ENCODE measurements around the gene SCG3.

The SCG3 gene

DNA sequence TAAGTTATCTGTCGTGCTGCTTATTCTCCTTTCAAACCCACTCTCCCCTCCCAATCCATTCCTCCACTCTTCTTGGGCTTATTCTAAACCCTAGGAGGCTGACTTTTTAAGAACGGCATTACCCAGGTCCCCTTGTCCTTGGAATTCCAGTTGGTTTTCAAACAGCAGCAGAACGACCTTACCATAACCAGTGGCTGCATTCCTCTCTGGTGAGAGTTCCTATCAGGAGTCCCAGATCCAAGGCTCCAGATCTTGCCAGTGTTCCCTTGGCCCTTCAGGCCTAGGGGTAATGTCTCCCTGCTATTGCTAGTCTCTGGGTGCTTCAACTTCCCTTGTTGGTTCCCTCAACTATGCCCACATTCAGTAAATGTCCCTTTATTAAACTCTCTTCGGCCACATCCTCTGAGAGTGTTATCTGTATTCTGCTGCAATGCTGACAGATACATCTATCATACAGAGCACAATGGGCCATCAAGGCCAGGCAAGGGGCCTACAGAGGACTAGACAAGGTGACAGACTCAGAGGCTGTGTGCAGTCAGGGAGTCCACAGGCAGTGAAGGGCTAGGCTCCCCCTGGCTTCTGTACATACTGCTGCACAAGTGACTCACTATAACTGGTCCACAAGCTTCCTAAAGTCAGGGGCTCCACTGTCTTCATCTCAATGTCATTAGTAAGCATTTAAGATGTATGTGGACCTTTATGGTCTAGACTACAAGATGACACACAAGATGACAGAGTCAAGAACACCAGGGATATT lies 46.0 kb downstream of the SCG3 start:
- peak; percentile 4 for DNase-seq (ENCODE audit: low spot score)

DNA sequence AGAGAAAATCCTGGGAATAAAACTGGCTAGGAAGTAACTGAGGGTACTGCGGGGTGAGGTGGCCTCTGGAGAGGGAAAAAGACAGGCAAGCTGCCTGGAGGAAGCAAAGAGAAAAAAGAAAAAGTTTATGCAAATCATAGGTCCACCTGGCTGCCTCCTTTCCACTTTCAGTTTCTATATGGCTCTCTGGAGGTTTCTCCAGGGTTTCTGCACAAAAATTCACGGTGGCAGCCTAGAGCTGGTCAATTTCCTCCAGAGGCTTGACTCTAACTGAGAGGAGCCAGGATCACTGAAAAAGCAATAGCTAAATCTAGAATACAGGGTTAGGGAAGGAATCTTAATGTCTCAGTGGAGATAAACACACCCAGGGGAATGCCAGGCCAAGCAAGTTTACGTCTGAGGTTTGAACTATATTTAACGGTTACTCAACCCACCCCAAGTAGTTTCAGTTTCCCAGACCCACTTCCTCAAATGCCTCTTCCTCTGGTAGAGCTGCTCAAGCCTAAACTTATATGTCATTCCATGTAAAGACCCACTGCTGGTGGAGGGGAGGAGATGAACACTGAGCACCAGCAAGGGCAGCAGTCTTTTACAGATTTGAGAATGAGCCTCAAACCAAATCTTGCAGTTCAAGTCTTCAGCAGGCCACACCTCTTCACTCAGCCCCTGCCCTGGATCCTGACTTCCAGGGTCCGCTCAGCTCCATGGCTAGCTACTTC lies 50.4 kb downstream of the SCG3 start:
- peak; percentile 92 for DNase-seq (ENCODE audit: low spot score)

- peak; percentile 16 for DNase-seq (ENCODE audit: low spot score)
These were observed 51.3 kb downstream of the SCG3 start for GRCh38 chr15:51732646-51733045.

- DNase-seq (ENCODE audit: low spot score) = peak; percentile 72
These were observed 54.1 kb downstream of the SCG3 start for GRCh38 chr15:51735228-51736010.

DNA sequence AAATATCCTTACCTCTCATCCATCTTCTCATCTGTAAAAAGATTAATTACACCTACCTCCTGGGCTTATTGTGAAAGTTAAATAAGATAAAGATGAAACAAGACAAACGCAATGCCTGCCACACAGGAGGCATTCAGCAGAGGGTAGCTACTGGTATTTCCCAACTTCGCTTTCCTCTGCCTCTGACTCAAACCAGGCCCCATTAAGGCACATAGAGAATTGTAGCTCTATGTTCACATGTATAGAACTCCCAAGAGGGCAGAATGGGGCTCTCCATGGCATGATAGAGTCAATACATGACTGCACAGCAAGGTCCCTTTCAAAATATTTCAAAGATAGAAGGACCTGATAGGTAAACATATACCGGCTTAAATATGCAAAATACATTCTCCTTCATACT lies 54.8 kb downstream of the SCG3 start:
- DNase-seq (ENCODE audit: low spot score) = peak; percentile 43

DNA sequence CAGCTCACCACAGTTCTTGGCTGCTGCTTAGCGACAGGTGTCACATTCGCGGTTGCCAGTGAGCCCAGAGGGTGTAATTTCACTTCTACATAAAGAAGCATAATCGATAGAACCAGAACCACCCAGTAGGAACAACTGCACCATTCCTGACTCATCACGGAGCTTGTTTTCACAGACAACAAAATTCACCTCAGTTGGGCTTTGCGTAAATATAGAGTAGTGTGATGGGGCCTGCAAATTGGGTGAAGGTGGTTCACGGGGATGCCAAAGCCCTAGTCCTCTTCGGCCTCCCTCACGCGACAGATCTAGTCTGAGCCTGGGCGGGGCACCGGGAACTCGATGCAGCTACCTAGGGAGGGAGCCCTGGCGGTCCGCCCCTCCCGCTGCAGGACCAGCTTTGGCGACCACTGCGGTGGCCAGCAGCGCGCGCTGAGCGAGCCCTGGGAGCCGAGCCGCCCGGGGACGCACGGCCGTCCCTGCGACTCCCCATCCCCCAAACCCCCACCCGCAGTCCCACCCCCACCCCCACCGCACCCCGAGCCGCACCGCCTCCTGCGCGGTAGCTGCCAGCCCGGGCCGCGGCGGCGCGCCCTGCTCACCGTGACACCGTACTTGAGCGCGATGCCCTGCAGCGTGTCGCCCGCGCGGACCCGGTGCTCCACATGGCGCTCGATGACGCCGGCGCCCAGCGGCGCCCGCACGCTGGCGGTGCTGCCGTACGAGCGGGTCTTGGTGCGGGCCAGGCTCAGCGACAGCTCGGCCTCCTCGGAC lies 55.6 kb downstream of the SCG3 start:
- peak; percentile 75 for DNase-seq (ENCODE audit: low spot score)

GRCh38 chr15:51737522-51738305 lies 56.4 kb downstream of the SCG3 start, which contains the start of gene LYSMD2:
Gene LYSMD2 (minus strand): TSS chr15:51737655. CDS start chr15:51737622, 33 bp downstream.
- peak; percentile 59 for DNase-seq (ENCODE audit: low spot score)

- DNase-seq (ENCODE audit: low spot score) = no peak
These were observed 57.2 kb downstream of the SCG3 start for GRCh38 chr15:51738553-51738952.

- no peak for DNase-seq (ENCODE audit: low spot score)
These were observed 57.9 kb downstream of the SCG3 start for GRCh38 chr15:51739061-51739712.

DNA sequence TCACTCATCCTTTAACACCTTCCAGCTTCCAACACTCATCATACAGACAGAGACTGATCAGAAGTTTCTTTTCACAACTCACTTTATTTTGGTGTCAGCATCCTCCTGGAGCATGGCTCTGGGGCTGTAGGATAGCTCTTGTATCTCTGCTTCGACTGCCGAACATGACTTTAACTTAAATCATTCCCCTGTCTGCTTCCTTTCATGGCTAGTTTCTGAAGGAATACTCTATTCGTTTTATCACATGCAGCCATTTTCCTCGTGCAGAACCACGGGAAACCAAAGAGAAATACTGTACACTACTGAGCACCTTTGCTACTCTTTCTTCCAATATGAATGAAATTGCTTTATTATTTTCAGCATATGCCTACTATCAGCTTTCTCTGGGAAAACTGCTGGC lies 68.0 kb downstream of the SCG3 start:
- no peak for DNase-seq (ENCODE audit: low spot score)

DNA sequence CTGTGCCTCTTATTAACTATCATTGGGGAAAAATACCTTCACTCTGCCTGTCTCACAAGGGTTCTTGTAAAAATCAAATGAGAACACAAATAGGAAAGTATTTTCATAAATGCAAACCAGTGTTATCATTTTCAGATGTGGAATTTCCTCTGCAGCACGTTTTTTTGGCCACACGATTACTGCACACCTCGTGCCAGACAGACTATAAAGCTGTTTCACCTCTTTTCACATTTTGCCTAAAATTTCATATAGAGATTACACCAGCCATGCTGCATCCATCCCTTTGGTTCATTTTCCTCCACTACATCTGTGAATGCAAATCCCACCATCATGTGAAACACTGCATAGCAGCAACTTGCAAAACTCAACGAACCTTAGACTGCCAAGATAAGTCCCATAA lies 68.9 kb downstream of the SCG3 start:
- no peak for DNase-seq (ENCODE audit: low spot score)

DNA sequence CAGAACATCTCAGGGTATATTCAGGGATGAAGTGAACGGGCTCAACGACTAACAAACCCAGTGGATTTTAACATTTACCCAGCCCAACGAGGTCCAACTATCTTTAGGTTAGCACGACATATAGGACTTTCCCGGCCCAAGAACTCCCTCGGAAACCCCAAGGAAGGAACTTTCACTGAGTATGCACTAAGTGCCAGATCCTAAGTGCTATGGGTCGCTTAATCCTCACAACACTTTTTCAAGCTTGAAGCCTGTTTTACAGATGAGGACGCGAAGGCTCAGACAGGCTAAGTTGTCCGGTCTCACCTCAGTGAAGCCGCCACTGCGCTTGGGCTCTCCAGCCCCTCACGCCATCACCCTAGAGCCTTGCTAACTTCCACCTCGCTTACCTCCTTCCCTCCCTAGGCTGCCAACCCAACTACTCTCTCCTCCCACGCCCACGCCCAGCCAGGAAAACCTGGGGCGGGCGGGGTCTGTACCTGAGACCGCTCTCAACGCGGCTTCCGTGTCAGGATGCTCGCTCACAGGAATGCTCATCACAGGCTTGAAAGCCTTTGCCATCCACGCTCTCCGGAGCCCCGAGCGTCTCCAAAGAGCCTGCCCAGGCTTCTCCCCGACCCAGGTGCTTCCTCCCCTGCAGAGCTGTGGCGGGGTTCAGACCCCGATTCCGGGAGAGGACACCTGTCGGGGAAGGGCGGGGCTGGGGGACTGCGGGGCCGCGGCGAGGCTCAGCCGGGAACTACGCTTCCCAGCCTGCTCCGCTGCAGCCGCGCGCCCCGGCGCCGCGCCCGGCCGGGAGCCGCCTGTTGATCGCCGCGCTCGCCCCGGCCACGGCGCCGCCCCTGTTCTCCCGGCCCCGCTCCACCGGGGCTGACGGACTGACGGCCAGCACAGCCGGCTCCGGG lies 69.7 kb downstream of the SCG3 start, which contains the start of gene TMOD2:
TSS of gene TMOD2 (plus strand) at position 806 of the 905 bp plus-strand sequence. CDS start 14,845 bp downstream, outside the sequence.
- DNase-seq (ENCODE audit: low spot score) = peak; percentile 43

- peak; percentile 39 for DNase-seq (ENCODE audit: low spot score)
These were observed 70.7 kb downstream of the SCG3 start for GRCh38 chr15:51751697-51752683.

DNA sequence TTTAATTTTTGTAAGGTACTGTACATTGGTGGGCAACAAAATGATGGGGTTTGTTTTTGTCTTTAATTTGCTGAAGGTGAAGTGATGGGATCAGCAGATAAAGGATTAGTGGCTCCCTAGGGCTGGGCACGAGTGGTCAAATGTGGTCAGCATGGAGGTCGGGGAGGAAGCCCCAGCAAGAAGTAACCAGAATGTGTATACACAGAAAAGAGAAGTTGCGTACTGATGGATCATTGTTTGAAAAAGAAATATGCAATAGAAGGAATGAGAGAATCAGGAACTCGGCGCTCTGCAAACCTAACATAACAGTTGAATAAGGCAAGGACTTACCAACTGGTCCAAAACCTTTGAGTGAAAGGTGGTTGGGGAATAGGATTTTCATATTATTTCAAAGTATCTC lies 71.6 kb downstream of the SCG3 start:
- no peak for DNase-seq (ENCODE audit: low spot score)

DNA sequence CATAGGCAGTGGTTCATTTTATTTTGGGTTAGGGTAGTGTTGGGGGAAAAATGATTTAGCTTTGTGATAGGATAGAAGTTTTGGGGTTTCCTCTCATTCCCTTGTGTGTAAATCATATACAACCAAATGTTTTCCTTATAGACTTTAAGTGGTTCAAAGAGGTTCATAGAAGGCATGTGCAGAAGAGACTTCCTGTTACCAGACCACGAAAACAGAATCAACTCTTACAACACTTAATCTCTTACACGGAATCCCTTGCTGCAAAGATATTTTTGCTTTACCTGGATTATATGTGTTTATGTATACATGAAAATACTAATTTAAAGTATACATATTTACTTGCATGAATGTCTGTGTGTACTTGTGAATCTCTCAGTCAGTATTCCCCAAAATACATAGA lies 73.0 kb downstream of the SCG3 start:
- DNase-seq (ENCODE audit: low spot score) = no peak

DNA sequence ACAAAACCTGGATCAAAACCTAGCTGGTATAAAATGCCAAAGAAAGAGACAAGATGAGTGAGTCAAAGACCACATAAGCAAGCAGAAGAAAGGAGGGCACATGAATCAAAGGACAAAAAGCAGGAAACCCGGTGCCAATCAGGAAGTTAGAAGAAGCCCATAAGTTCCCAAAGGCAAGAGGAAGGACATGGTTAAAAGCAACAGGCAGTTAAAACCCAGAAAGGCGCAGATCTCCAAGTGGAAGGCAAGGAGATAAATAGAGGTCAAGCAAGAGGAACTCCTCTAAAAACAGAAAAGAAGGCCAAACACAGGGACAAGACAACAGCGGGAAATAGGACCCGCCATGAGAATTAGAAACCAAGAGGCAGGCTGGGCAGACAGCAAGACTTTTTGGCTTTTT lies 74.5 kb downstream of the SCG3 start:
- no peak for DNase-seq (ENCODE audit: low spot score)

DNA sequence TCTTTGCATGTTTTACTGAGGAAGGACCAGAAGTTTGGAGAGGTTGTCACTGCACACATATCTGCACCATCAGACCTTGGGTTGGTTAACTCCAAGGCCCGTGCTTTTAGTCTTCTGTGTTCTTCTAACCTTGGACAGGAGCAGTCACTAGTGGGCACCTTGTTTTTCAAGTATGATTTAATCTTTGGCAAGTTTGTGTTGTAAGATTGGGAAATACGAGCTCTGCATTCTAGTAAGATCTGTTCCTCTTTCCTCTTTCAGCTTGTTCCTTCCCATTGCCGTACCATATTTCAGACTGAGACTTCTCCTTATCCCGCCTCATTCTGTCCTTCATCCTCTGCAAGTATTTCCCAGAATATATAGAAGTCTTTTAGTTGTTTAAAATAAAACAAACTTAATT lies 75.2 kb downstream of the SCG3 start:
- DNase-seq (ENCODE audit: low spot score) = no peak

DNA sequence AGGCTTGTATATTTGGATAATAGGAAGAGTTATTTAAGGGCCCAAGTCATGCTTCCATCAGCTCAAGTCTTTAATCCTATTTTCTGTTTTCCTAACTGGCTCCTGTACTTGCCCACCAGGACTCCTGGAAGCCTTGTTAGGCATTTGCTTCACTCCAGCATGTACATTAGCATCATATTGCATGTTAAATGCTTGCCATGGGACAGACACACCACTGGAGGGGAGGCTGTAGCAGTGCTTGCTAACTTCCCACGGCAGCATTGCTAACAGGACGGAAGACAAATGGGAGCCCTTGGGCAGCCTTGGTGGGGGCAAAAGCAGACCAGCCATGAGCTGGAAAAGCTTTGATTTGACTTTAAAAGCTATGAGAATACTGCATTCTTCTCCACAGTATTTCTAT lies 76.1 kb downstream of the SCG3 start:
- DNase-seq (ENCODE audit: low spot score) = no peak
